ENCODE data around the gene EDA.
"Not testable (repeated sequence)": the region's sequence is repeated elsewhere in the genome, so short reads cannot be mapped to it uniquely, and the experiment has no call there.

Gene EDA

DNA sequence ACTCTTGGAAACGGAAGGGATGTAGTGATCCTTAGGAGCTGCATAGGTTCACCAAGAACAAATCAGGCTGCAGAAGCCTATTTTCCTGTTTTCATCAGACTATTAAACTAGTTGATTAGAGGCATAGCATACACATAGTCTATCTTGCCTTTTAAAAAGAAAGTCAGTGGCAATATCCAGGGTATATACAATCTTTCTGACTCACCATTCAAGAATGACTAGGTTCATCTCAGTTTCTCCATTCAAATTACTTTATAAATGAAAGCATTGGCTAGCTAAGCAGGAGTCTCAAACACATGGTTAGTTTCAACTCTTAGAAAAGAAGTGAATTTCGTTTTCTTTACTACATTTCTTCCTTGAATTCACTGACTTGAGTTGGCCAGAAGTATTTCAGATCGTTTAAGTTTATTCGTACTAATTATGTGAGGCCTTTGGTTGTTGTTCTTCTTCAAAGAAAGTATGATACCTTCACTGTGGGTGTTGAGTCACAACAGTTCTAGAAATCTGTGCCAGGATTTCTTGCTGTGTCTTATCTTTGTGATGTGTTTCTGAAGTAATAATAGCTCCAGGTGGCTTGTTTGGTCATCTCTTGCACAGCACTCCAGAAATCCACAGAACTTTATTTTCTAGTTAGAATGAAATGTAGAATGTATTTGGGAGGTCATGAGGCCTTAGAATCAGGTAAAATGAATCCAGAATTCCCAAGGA, 345.6 kb downstream of the EDA start:
- no peak for DNase-seq

DNA sequence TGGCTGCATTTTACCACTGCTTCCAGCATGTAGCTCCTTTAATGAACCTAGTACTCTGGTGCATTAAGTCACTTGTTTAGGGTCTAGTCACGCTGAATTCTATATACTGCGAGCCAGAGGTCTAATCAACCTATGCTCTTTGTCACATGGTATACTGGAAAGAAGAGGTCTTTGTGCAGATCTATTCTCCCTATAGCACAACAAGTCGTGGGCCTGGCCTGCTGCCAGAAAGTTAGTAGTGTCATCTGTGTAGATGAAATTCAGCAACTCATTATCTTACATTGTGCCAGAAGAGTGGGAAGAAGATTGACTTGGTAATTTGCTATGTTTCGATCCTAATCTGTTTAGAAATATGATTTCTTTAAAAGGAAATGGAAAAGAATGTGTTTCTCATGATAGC, 353.0 kb downstream of the EDA start:
- no peak for DNase-seq

DNA sequence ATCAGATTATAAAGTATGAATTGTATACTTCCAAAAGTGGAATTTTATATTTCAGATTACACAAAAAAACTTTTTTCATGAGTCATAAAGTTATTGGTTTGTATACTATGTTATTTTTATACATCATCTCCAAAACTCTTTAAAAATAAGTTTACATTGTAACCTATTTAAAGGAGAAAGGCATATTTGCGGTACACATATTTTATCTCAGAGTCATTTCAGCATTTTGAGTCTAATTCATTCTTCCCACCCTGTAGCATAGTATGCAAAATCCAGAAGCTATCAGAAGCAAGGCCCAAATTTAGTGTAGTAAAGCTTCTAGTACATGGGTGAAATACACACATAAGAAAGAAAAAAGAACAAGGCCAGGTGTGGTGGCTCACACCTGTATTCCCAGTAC, 353.5 kb downstream of the EDA start:
- no peak for DNase-seq

DNA sequence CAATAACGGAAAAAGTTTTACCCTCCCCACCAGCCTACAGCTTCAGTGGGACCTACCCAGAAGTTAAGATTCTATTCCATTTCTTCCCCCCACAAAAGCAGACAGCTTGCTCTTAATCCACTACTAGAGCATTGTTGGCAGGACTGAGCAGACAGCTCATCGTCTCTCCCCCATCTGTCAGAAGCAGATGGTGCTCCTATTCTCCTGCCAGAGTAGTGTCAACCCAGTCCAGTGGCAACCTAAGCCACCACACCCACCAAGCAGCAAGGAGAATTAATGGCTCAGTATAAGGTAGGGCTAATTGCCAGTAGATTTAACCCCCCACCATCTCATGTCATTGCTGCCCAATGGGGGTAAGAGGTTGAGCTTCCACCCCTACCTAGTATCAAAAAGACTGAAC, 371.8 kb downstream of the EDA start:
- DNase-seq = no peak

DNA sequence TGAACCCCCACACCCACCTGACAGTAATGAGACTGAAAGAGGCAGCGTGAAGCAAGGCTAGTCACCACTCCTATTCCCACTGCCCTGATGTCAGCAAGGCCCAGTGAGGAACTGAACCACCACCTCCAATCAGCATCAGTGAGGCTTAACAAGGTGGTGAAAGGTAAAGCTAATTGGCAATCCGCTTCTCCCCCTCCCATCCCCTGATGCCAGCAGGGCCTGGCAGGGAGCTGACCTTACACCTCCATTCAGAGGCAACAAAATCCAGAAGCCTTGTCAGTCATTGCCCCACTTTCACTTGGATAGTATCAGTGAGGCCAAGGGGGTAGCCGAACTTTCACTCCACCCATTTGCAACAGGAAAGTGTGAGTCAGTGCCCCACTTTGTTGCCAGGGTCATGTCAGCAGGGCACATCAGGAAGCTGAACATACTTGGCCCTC, 373.1 kb downstream of the EDA start:
- no peak for DNase-seq

DNA sequence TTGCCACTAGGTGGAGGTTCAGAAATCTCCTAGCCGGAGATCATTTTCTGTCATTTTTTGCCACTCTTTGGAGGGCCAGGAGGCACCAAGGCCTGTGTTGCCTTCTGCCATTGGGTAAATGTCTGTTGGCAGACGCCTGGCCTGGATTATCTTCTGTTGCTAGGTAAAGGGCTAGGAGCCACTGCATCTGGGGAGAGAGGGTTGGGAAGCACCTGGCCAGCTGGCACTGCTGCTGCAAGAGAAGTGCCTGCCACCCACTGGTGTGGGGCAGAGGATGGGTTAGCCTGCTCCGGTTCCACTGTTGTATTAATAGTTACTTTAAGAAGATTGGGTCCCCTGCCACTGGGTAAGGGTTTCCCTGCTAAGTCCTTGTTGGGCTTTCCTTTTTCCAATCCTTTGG, 375.8 kb downstream of the EDA start:
- DNase-seq = no peak

DNA sequence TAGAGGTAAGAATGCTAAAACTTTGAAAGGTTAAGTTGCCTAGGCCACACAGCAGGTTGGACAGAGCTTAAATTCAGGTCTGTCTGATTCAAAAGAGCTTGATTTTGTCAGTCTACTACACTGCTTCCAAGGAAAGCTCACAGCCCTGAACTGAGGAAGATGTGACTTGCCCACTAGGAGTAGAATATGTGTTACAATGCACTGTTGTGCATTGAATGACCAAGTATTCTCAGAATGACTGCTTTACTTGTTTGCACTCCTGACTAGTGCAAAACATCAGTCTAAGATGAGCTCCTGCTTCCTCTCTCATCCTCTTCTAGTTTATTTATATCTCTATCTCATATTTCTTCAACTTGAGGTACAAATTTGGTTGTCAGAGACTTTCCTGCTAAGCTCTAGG, 377.6 kb downstream of the EDA start:
- DNase-seq = no peak

DNA sequence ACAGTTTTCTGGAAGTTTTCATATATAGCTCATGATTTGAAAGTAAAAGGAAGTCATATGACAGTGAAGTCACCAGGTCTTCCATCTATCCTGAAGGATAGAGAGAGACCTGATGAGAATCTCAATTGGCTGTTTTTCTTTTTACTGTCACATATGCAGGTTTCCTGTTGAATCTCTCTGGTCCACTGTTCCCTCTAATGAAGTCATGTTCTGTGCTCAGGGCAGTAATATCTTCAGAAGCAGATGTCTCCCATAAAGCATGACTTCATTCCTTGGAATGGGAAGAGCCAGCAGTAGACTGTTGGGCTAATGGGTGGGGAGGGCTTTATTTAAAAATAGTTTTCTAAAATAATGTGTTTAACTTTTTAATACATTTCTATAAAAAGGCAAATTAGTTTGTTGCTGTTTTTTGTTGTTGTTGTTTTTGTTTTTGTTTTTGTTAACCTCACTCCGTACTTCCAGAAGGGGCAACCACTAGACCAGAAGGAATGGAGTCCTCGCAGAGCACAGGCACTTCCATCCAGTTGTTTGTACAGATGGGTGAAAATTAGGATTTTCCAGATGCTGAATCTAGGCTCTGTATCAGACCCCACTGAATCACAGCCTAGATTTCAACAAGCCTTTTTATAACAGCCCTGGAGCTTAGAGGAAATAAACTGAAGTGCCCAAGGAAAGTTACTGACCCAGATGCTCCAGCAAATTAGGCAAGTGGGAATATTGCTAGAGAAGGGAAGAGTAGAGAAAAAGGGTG, 379.6 kb downstream of the EDA start:
- DNase-seq = no peak

DNA sequence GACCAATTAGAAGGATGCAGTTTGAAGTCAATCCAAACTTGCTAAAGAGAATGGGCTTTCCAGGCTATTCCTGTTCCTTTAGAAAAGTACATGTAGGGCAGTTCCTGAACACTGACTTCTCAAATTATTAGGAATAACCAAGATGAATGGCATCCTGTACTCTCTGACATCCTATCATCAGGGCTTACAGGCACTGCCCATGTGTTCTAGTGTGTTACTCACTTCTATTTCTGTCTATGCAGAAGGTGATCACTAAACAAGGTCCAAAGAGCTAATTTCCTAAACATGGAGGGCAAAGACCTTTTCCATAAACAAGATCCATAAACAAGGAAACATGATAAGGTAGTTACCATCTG, 380.2 kb downstream of the EDA start:
- no peak for DNase-seq

DNA sequence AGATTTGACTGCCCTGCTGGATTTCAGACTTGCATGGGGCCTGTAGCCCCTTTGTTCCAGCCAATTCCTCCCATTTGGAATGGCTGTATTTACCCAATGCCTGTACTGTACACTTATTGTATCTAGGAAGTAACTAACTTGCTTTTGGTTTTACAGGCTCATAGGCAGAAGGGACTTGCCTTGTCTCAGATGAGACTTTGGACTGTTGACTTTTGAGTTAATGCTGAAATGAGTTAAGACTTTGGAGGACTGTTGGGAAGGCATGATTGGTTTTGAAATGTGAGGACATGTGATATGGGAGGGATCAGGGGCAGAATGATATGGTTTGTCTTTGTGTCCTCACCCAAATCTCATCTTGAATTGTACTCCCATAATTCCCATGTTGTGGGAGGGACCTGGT, 382.4 kb downstream of the EDA start:
- DNase-seq = not testable (repeated sequence)

DNA sequence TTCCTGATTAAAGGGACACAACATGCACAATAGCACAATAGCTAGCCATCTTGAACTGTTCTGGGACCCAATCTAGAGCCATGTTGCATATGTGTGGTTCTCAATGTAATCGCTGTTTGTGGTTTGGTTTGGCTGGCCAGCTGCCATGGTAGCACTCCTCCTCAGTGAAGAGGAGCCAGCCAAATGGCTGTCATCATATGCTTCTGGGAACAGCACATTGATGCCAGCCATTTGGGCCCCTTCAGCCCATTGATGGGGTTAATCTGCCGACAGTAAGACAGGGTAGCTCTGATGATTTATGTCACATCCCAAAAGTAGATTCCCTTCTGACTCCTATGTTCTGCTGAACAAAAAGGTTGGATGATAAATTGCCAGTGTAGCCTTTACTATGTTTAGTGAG, 385.4 kb downstream of the EDA start:
- DNase-seq = no peak

DNA sequence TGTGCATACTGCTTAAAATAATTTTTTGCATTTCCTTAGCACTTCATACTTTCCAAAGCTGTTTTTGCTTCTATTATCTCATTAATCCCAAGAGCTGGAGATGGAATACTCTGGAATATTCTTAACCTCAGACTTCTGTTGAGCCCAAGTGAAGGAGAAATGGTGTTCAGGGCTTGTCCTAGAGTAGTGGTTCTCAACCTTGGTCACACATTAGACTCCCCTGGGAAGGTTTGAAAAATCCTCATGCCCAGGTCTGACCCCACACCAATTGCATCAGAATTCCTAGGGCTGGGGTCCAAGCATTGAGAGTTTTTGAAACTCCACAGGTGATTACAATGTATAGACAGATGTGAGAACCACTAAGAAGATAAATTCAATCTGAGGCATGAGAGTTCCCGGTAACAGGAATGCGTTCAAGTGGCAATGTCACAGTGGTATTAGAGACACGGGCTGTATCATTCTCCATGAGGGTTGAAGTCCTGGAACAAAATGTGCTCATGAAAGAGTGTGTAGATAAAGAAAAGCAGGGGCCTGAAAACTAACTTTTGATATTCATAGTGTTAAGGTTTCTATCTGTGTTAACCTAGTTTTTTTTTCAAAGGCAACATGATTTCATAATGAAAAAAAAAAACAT, 385.9 kb downstream of the EDA start:
- DNase-seq = no peak

DNA sequence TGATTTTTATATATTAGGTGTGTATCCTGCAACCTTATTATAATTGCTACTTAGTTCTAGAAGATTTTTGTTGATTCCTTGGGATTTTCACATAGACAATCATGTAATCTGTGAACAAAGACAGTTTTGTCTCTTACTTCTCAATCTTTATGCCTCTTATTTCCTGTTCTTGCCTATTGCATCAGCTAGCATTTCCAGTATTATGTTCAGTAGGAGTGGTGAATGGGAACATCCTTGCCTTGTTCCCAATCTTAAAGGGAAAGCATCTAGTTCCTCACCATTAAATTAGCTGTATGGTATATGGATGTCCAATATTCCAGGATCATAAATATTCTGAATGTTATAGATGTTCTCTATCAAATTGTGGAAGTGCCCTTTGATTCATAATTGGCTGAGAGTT, 392.0 kb downstream of the EDA start:
- no peak for DNase-seq

DNA sequence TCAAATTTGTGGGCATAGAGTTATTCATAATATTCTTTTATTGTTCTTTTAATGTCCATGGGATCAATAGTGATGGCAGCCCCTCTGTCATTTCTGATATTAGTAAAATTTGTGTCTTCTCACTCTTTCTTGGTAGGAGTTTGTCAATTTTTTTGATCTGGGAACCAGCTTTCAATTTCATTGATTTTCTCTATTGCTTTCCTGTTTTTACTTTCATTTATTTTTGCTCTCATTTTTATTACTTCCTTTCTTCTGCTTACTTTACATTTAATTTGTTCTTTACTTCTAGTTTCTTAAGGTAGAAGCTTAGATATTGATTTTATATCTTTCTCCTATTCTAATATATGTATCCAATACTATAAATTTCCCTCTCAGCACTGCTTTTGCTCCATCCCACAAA, 393.1 kb downstream of the EDA start:
- DNase-seq = no peak

DNA sequence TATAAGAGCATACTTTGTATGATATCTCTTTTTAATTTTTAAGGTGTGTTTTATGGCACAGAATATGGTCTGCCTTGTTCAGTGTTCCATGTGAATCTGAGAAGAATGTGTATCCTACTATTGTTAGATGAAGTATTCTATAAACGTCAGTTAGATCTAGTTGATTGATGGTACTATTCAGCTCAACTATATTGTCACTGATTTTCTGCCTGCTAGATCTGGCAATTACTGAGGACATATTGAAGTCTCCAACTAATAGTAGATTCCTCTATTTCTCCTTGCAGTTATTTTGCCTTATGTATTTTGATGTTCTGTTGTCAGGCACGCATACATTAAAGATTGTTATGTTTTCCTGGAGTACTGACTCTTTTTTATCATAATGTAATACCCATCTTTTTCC, 394.1 kb downstream of the EDA start:
- DNase-seq = no peak

DNA sequence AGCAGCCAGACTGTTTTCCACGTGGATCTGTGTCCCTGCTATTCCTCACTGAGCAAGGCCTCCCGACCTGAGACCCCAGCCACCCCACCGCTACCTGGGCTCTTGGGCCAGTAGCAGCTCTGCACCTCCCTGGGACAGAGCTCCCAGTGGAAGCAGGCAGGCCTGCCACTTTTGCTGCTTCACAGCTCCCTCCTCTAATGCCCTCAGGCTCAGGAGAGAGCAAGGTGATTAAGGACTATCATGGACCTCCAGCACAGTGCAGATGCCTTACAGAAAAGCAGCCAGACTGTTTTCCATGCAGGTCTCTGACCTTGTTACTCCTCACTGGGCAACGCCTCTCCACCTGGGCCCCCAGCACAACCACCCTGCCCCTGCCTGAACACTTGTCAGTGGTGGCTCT, 396.8 kb downstream of the EDA start:
- DNase-seq = no peak

DNA sequence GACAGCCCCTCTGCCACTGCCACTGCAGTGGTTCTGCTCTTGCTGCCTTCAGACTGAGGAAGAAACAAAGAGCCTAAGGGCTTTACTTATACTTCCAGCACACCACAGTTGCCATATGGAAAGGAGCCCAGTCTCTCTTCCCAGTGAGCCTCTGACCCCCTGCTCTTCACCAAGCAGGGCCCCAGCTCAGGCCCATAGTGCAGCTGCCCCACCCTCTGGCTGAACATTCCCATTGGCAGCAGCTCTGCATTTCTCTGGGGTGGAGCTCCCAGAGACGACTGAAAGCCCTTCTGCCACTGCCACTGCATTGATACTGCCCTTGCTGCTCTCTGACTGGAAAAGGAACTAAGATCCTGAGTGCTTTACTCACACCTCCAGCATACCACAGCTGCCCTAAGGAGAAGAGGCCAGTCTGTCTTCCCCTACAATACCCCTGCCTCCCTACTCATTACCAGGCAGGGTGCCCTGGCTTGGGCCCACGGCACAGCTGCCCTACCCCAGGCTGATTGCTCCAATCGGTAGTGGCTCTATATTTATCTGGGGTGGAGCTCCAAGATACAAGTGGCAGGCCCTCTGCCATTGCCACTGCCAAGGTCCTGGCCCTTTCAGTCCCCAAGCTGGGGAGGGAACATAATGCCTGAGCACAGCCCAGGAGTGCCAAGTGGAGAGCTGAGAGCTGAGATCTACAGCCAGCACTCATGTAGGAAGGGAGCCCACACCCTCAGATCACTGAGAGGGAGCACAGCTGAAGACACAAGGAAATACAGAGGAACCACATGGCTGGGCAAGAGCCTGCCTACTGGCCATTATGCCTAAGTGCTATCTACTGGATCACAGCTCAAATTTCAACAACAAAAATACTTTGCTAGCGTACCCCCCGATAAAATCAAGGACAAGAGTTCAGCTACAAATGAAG, 397.8 kb downstream of the EDA start:
- no peak for DNase-seq

DNA sequence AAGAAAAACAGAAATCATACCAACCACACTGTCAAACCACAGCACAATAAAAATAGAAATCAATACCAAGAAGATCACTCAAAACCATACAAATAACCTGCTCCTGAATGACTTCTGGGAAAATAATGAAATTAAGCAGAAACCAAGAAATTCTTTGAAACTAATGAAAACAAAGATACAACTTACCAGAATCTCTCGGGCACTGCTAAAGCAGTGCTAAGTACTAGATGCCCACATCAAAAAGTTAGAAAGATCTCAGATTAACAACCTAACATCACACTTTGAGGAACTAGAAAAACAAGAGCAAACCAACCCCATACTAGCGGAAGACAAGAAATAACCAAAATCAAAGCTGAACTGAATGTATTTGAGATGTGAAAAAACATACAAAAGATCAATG, 400.6 kb downstream of the EDA start:
- no peak for DNase-seq

DNA sequence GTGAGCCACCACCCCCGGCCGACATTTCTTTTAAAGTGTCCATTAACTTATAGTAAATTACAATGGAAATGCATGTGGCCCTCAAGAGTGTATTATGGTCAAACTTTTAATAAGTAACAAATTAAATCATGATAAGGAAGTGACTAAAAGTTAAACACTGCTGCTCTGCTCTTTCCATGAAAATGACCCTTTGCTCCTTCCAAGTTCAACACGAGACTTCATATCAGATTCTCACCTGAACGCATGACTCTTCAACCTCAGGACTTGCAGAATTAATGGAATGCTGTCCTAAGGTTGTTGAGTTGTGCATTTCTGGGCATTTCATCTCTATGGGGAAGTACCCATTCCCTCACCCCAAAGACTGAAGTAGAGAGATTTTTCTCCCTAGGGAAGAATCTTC, 406.7 kb downstream of the EDA start:
- no peak for DNase-seq

DNA sequence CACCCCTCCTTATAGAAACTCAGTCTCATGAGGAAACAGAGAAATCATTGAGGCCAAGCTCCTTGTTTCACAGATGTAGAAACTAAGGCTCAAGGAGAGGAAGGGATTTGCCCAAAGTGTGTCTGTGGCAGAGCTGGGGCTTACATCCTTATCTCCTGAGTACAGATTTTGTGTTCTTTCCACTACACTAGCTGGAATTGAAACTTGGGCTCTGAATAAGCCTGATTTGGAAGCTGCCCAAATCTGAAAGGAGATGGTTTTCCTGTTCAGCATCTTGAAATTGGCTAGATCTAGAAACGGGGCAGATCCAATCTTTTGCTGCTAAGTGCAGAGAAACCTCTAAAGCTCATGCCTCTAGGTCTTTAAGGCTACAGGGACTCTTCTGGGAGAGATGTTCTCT, 409.6 kb downstream of the EDA start:
- DNase-seq = no peak

DNA sequence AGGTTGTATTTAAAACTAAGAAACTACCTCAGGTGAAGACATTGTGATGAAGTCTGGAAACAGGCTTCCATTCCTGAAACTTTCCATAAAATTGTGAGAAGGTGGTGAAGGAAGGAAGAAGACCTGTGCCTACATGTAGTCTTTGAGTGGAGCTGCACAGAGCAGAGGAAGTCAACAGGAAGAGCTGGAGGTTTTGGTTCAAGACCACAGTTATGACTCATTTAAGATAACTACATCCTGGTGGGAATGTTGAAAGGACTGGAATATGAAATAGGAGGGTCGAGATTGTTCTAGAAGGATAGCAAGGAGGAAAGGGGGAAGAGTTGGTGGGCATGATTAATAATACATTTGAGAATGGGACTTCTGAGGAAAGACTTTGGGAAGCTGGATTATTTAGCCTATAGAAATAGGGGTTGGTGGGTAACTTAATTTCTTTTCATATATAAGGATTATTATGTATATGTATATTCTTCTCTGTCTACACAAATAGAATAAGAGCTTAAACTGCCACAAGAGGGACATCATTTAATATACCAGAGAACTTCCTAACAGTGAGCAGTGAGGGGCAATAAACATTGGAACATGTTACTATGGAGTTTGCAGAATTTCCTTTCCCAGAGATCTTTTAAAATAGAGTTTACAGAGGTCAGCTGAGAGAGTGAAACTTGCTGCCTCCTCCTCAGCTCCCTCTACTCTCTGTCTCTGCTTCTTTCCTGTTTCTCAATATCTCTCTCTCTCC, 410.4 kb downstream of the EDA start:
- DNase-seq = no peak

DNA sequence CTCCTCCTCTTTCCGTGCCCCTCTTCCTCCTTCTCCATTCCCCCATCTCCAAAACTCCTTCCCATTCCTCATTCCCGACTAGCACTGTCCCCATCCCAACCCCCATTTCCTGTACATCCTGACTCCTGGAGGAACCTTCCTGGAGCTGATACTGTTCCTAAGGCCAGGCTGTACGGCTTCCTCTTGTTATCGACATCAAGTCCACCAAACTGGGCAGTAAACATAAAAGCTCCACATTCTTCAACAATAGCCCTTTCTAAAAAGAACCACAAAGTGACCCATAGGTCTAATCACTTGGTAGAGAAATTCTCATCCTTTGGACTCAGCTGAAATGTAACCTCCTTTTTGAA, 410.9 kb downstream of the EDA start:
- DNase-seq = no peak

DNA sequence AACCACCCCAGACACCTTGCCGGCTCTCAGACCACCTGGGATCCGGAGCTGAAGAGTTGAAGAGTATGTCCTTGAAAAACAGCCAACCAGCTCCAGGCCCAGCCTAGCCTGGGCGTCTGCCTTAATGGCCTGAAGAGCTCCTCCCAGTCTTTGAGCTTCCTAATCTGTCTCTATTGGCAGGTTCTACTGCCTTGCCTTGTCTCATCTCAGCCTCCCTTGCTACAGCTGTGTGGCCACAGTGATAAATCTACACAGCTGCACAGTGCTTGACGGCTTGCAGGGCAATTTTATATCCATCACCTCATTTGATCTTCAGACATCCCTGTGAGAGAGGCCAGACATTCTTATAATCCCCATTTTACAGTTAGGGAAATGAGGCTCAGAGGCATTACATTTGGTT, 413.9 kb downstream of the EDA start:
- DNase-seq = no peak

Measured in NCI-H187 treated with DMSO at 0.1 percent for 48 hours (cell line).